Testis (tissue), 3 donors: ENCODE data around the gene C12orf75. TPM values are rescaled to one million over a fixed set of nuclear protein-coding genes. Genes with fewer than 3 reads are reported as not detected.
A peak's percentile ranks its signal among the peaks of the same experiment; 100 is the strongest.

Experiments
- DNase-seq: peaks from one replicate; pipeline ENCODE4 v3.0.0-alpha.2; 2019
- H3K27ac ChIP-seq, 2 donors: fragments of 200-600 bp; sonication (generic); one replicate each; pipeline ENCODE4 v1.5.1; 2019
- H3K27me3 ChIP-seq: fragments of 200-600 bp; sonication (generic); one replicate; pipeline ENCODE4 v1.5.1; 2019
- H3K36me3 ChIP-seq: fragments of 200-600 bp; sonication (generic); one replicate; pipeline ENCODE4 v1.5.1; 2017; ENCODE audit warnings: low read depth; ENCODE audit errors: missing control alignments
- H3K4me1 ChIP-seq: fragments of 200-600 bp; sonication (generic); one replicate; pipeline ENCODE4 v1.5.1; 2019
- H3K4me3 ChIP-seq, 2 donors: fragments of 200-600 bp; sonication (generic); one replicate each; pipeline ENCODE4 v1.5.1; 2017 to 2019
- H3K9me3 ChIP-seq: fragments of 200-600 bp; sonication (generic); one replicate; pipeline ENCODE4 v1.5.1; 2017
- POLR2A ChIP-seq: fragments of 450-650 bp; IDR thresholded peaks from one replicate; pipeline ENCODE4 v1.6.1; 2017; ENCODE audit warnings: antibody characterized with exemption, mild to moderate bottlenecking, moderate library complexity
- WGBS, 2 donors: methylation state at CpG; one replicate each; pipeline ENCODE4 v1.1.5; 2018; 5-methylcytosine and 5-hydroxymethylcytosine counted together
- intact Hi-C: fragments of 100-400 bp; cut with DNase I; formaldehyde crosslinking; loops from one replicate; pipeline ENCODE4 v1.15.1; 2023; ENCODE audit warnings: low total_unique reads
- polyA plus RNA-seq: library from polyadenylated mRNA; stranded (reverse); fragments of 350-450 nt; fragmentation: Illumina TruSeq; extraction: RNeasy Lipid Tissue Mini Kit (QIAGEN cat#74804); gene quantifications from one replicate; pipeline ENCODE4 v1.2.3, GENCODE V29; 2014; ENCODE audit warnings: low read depth, low replicate concordance; ENCODE audit not compliant: insufficient read depth
- total RNA-seq, 2 donors: library from RNA; depleted of rRNA; stranded (reverse); fragments of >200 nt; gene quantifications; one replicate each; pipeline ENCODE4 v1.2.3, GENCODE V29; 2016
- TF ChIP-seq, protein P1 (sequence below), 3 experiments: fragments of 450-650 bp in 2 of 3; fragments of 200-600 bp in 1 of 3; sonication (generic) in 1 of 3; IDR thresholded peaks; one replicate each; pipeline ENCODE4 v1.5.1; 2016 to 2019; ENCODE audit warnings: antibody characterized with exemption in 3 of 3, mild to moderate bottlenecking in 2 of 3, moderate library complexity in 1 of 3

C12orf75 gene
- total and polyA plus RNA-seq, 3 donors from 2014 or later, result 112 to 144 (median 121) TPM

DNA sequence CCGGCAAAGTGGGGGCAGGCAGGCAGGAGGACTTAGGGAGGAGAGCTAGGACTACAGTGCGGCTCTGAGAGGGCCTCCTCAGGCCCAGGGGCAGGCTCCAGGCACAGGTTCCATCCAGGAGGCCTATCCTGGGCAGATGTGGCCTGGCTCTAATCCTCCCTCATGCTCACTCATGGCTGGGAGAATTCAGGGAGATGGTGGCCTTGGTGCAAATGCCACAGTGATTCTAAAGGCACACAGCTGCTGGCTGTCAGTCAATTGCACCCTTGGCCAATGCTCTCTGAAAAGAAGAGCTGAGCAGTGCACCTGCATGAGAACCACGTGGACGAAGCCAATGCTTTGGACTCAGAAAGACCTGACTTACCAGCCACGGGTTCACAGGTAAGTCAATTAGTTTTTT lies 89.6 kb downstream of the C12orf75 start:
- 71 to 84% methylated on average over 4 to 5 of the region's 5 CpGs for WGBS, 2 donors
- Histone ChIP-seq H3K4me1 (peaks cover 6% of the 10 kb centered on the region), H3K4me3 (no peak overlapping the region), H3K9me3 (no peaks in the 10 kb centered on the region), H3K27ac (no peak overlapping the region), H3K27me3 (no peaks in the 10 kb centered on the region), H3K36me3 (no peaks in the 10 kb centered on the region)
- TF ChIP-seq, protein P1, sequence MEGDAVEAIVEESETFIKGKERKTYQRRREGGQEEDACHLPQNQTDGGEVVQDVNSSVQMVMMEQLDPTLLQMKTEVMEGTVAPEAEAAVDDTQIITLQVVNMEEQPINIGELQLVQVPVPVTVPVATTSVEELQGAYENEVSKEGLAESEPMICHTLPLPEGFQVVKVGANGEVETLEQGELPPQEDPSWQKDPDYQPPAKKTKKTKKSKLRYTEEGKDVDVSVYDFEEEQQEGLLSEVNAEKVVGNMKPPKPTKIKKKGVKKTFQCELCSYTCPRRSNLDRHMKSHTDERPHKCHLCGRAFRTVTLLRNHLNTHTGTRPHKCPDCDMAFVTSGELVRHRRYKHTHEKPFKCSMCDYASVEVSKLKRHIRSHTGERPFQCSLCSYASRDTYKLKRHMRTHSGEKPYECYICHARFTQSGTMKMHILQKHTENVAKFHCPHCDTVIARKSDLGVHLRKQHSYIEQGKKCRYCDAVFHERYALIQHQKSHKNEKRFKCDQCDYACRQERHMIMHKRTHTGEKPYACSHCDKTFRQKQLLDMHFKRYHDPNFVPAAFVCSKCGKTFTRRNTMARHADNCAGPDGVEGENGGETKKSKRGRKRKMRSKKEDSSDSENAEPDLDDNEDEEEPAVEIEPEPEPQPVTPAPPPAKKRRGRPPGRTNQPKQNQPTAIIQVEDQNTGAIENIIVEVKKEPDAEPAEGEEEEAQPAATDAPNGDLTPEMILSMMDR (IDR thresholded peaks at IDR 0.05), result no peak
- TF ChIP-seq POLR2A, result no peak
- no peak for DNase-seq
- intact Hi-C loops, result loop anchor here (5.0 kb wide), 1 partner anchor 717 kb away; the partner anchor contains the start of gene NUAK1

DNA sequence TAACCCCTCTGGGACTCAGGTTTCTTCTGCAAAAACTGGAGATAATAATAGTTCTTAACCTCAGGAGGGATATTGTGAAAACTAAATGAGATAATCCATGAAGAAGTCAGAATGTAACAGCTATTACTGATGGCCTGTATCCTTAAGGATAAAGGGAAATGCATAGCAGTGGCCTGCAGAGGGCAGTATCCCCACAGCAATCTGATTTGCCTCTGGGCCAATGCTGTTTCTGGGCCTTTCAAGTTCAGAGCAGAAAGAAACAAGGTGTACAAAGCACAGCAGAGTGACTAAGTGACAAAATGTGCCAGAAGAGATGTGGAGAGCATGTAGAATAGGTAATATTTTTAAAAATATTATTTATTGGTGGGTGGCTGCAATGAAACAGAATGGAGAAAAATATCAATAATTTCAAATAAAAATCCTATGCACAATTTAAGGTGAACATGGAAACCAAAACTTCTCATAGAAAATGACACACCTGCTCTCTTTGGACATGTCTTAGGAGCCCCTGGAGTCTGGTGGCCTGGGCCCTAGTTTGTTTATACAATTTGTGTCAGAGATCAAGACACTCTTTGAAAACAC lies 90.3 kb downstream of the C12orf75 start:
- TF ChIP-seq, protein P1 (IDR thresholded peaks at IDR 0.05), result peak; percentile 82 to 94 (median 83)
- no peak for TF ChIP-seq POLR2A
- peak; percentile 84 for DNase-seq

More for the DNA sequence above, 90.3 kb downstream of the C12orf75 start:
- no peaks in the 10 kb centered on the region for H3K27me3 ChIP-seq
- no peaks in the 10 kb centered on the region for H3K9me3 ChIP-seq
- intact Hi-C loops, result loop anchor here (5.0 kb wide), 1 partner anchor 717 kb away; the partner anchor contains the start of gene NUAK1
- no peaks in the 10 kb centered on the region for H3K36me3 ChIP-seq
- H3K4me1 ChIP-seq, result peaks cover 6% of the 10 kb centered on the region
- H3K27ac ChIP-seq, result no peak overlapping the region
- no peak overlapping the region for H3K4me3 ChIP-seq

Other genes with a start within 250 kb of the C12orf75 start
- gene ALDH1L2, start 246.2 kb upstream of the C12orf75 start, total RNA-seq, result 1 to 10 TPM; 2.3 to 2.5 TPM
- gene ALDH1L2, start 246.2 kb upstream of the C12orf75 start, polyA plus RNA-seq, result 3.5 TPM
- gene WASHC4, start 223.0 kb upstream of the C12orf75 start, total RNA-seq, result 10 to 100 TPM; 55.3 to 57.7 TPM
- 17.4 TPM for gene WASHC4, start 223.0 kb upstream of the C12orf75 start, polyA plus RNA-seq
- gene APPL2, start 94.5 kb upstream of the C12orf75 start, total RNA-seq, result 100 to 1,000 TPM; 129 to 140 TPM
- 70.9 TPM for gene APPL2, start 94.5 kb upstream of the C12orf75 start, polyA plus RNA-seq